ENCODE data around the gene FLNC.

Gene FLNC

GRCh38 chr7:128844777-128845311, 14.6 kb downstream of the FLNC start:
- FAIRE-seq, result no peak
- DNase-seq (ENCODE audit: low spot score), result no peak

- FAIRE-seq, result no peak
These were observed 15.3 kb downstream of the FLNC start for GRCh38 chr7:128845475-128845874.

GRCh38 chr7:128845987-128846386, 15.8 kb downstream of the FLNC start:
- DNase-seq (ENCODE audit: low spot score) (no peak), FAIRE-seq (no peak)

More at GRCh38 chr7:128845475-128845874, 15.3 kb downstream of the FLNC start:
- no peak for DNase-seq (ENCODE audit: low spot score)

- FAIRE-seq (no peak), DNase-seq (ENCODE audit: low spot score) (no peak)
These were observed 16.7 kb downstream of the FLNC start for GRCh38 chr7:128846781-128847444.

GRCh38 chr7:128847721-128848211, 17.6 kb downstream of the FLNC start:
- FAIRE-seq (no peak), DNase-seq (ENCODE audit: low spot score) (no peak)

- DNase-seq (ENCODE audit: low spot score) (no peak), FAIRE-seq (no peak)
These were observed 18.3 kb downstream of the FLNC start for GRCh38 chr7:128848289-128849155.

- no peak for DNase-seq (ENCODE audit: low spot score)
These were observed 18.9 kb downstream of the FLNC start for GRCh38 chr7:128849156-128849515.

GRCh38 chr7:128849804-128850490, 19.7 kb downstream of the FLNC start:
- DNase-seq (ENCODE audit: low spot score) (no peak), FAIRE-seq (no peak)

More at GRCh38 chr7:128849156-128849515, 18.9 kb downstream of the FLNC start:
- FAIRE-seq, result no peak

- FAIRE-seq (no peak), DNase-seq (ENCODE audit: low spot score) (no peak)
These were observed 22.5 kb downstream of the FLNC start for GRCh38 chr7:128852537-128853254.

- FAIRE-seq (no peak), DNase-seq (ENCODE audit: low spot score) (no peak)
These were observed 23.6 kb downstream of the FLNC start for GRCh38 chr7:128853799-128854198.

GRCh38 chr7:128854396-128854795, 24.2 kb downstream of the FLNC start:
- DNase-seq (ENCODE audit: low spot score) (no peak), FAIRE-seq (no peak)

GRCh38 chr7:128855559-128855958, 25.4 kb downstream of the FLNC start:
- FAIRE-seq, result no peak
- DNase-seq (ENCODE audit: low spot score), result no peak

- no peak for DNase-seq (ENCODE audit: low spot score)
- no peak for FAIRE-seq
These were observed 26.0 kb downstream of the FLNC start for GRCh38 chr7:128856001-128856718.

GRCh38 chr7:128858380-128859231, 28.4 kb downstream of the FLNC start:
- no peak for DNase-seq (ENCODE audit: low spot score)
- no peak for FAIRE-seq

GRCh38 chr7:128859232-128860157, 29.3 kb downstream of the FLNC start:
- FAIRE-seq, result no peak

GRCh38 chr7:128860158-128861073, 30.2 kb downstream of the FLNC start:
- no peak for FAIRE-seq

More at GRCh38 chr7:128859232-128860157, 29.3 kb downstream of the FLNC start:
- DNase-seq (ENCODE audit: low spot score), result no peak

GRCh38 chr7:128861957-128862570, 31.9 kb downstream of the FLNC start:
- no peak for FAIRE-seq
- DNase-seq (ENCODE audit: low spot score), result no peak

More at GRCh38 chr7:128860158-128861073, 30.2 kb downstream of the FLNC start:
- no peak for DNase-seq (ENCODE audit: low spot score)
